GM21717 (cell line): ENCODE results near the gene STX8.
"Not testable (repeated sequence)": the region's sequence is repeated elsewhere in the genome, so short reads cannot be mapped to it uniquely, and the experiment has no call there.

Experiments
- ATAC-seq: cut with Tn5 transposase; IDR thresholded peaks from one replicate; pipeline ENCODE4 v1.9.1; 2021; ENCODE audit warnings: mild to moderate bottlenecking, moderate library complexity; ENCODE audit not compliant: unreplicated experiment

STX8 gene

GRCh38 chr17:9575381-9576101 lies at the start of gene STX8:
STX8 (minus strand) TSS chr17:9575820; CDS start chr17:9575808, 12 bp downstream.
- peak; percentile 69 for ATAC-seq

GRCh38 chr17:9622961-9623360 lies 47.3 kb upstream of the STX8 start:
- ATAC-seq: no peak

GRCh38 chr17:9615486-9615885 lies 39.9 kb upstream of the STX8 start:
- no peak for ATAC-seq

- ATAC-seq: no peak
Measured at GRCh38 chr17:9612006-9612405, 36.4 kb upstream of the STX8 start.

GRCh38 chr17:9611557-9611956 lies 35.9 kb upstream of the STX8 start:
- no peak for ATAC-seq

- ATAC-seq: not testable (repeated sequence)
Measured at GRCh38 chr17:9607058-9607457, 31.4 kb upstream of the STX8 start.

- ATAC-seq: no peak
Measured at GRCh38 chr17:9606453-9606852, 30.8 kb upstream of the STX8 start.

GRCh38 chr17:9604583-9604982 lies 29.0 kb upstream of the STX8 start:
- ATAC-seq: not testable (repeated sequence)

GRCh38 chr17:9598661-9599060 lies 23.0 kb upstream of the STX8 start:
- ATAC-seq: no peak

- not testable (repeated sequence) for ATAC-seq
Measured at GRCh38 chr17:9597638-9598037, 22.0 kb upstream of the STX8 start.

- ATAC-seq: no peak
Measured at GRCh38 chr17:9594065-9594464, 18.4 kb upstream of the STX8 start.

- ATAC-seq: no peak
Measured at GRCh38 chr17:9587969-9588656, 12.5 kb upstream of the STX8 start.

- ATAC-seq: no peak
Measured at GRCh38 chr17:9577373-9577709, 1.7 kb upstream of the STX8 start.

GRCh38 chr17:9576521-9577372 lies 1.1 kb upstream of the STX8 start, which contains the start of gene CFAP52:
CFAP52 (plus strand) TSS chr17:9576642; CDS start chr17:9576696, 54 bp downstream.
- ATAC-seq: no peak

GRCh38 chr17:9571201-9571600 lies 4.4 kb downstream of the STX8 start:
- ATAC-seq: no peak

GRCh38 chr17:9568957-9569588 lies 6.5 kb downstream of the STX8 start:
- ATAC-seq: no peak

- ATAC-seq: no peak
Measured at GRCh38 chr17:9568004-9568403, 7.6 kb downstream of the STX8 start.

GRCh38 chr17:9566739-9567138 lies 8.9 kb downstream of the STX8 start:
- ATAC-seq: not testable (repeated sequence)

GRCh38 chr17:9566067-9566466 lies 9.6 kb downstream of the STX8 start:
- ATAC-seq: no peak

GRCh38 chr17:9564104-9564503 lies 11.5 kb downstream of the STX8 start:
- no peak for ATAC-seq

GRCh38 chr17:9557857-9558256 lies 17.8 kb downstream of the STX8 start:
- no peak for ATAC-seq
